GM12878 (cell line): ENCODE measurements around the gene BMPR1B. TPM values are rescaled to one million over a fixed set of nuclear protein-coding genes. Genes with fewer than 3 reads are reported as not detected.

Source experiments
- ATAC-seq: fragments of 200-7000 bp; cut with Tn5 transposase; 3 replicates; pipeline ENCODE4 v1.9.1; 2020; ENCODE audit warnings: mild to moderate bottlenecking, moderate library complexity
- BruUV-seq: library from RNA; stranded (reverse); fragments of 400-500 nt; replicated peaks from 2 replicates; lab custom pipeline; 2021; lab: Mats Ljungman, UMichigan
- CTCF ChIA-PET: fragments of 300-600 bp; sonication (Branson Sonifier 250); formaldehyde crosslinking; extraction: SDS; loops from one replicate; lab custom pipeline; 2021; ENCODE audit warnings: inconsistent platforms; lab: Yijun Ruan, JAX
- POLR2A ChIA-PET: fragments of 350-600 bp; formaldehyde crosslinking; extraction: SDS; loops from one replicate; lab custom pipeline; 2021; ENCODE audit warnings: inconsistent platforms; lab: Charles Lee
- RAD21 ChIA-PET: fragments of 300-600 bp; sonication (Branson Sonifier 250); formaldehyde crosslinking; loops from one replicate; lab custom pipeline; 2023; ENCODE audit warnings: antibody characterized with exemption; ENCODE audit not compliant: unreplicated experiment; lab: Charles Lee
- SMC1A ChIA-PET: fragments of 300-600 bp; sonication (Branson Sonifier 250); formaldehyde crosslinking; loops from one replicate; lab custom pipeline; 2023; ENCODE audit not compliant: unreplicated experiment, uncharacterized antibody; lab: Charles Lee
- DNase-seq: peaks from one replicate; pipeline ENCODE4 v3.0.0-alpha.2; 2011; ENCODE audit warnings: low read depth, low spot score
- FAIRE-seq: peaks from 3 replicates; lab custom pipeline; 2011; peaks lifted over from hg19 to GRCh38; lab: Jason Lieb, UNC
- H2AFZ ChIP-seq: 2 replicates; pipeline ENCODE4 v1.6.0; 2011; ENCODE audit warnings: low read depth, low read length, control low read depth; ENCODE audit not compliant: control insufficient read depth
- H3K27ac ChIP-seq: 2 replicates; pipeline ENCODE4 v1.5.1; 2011; ENCODE audit warnings: control low read depth; ENCODE audit not compliant: control insufficient read depth, insufficient read depth
- H3K27me3 ChIP-seq, 2 experiments: replicated peaks in 1 of 2; 2 replicates each; pipeline versions ENCODE4 v1.6.0 to v1.6.1; 2011; ENCODE audit warnings: low read length in 1 of 2; ENCODE audit not compliant: control insufficient read depth in 2 of 2, insufficient read depth in 2 of 2
- H3K36me3 ChIP-seq, 2 experiments: 2 replicates each; pipeline ENCODE4 v1.5.1; 2011; ENCODE audit warnings: low read length in 1 of 2; ENCODE audit not compliant: control insufficient read depth in 2 of 2, insufficient read depth in 2 of 2
- H3K4me1 ChIP-seq: 2 replicates; pipeline ENCODE4 v1.6.1; 2011; ENCODE audit warnings: mild to moderate bottlenecking, low read length, moderate library complexity, mixed read lengths; ENCODE audit not compliant: control insufficient read depth, insufficient read depth
- H3K4me2 ChIP-seq: 2 replicates; pipeline ENCODE4 v1.6.0; 2011; ENCODE audit warnings: control low read depth; ENCODE audit not compliant: control insufficient read depth, insufficient read depth
- H3K4me3 ChIP-seq: fragments of 200-600 bp; sonication (generic); 2 replicates; pipeline ENCODE4 v1.5.1; 2016
- H3K79me2 ChIP-seq: 2 replicates; pipeline ENCODE4 v1.6.0; 2011; ENCODE audit warnings: low read length; ENCODE audit not compliant: control insufficient read depth, insufficient read depth
- H3K9ac ChIP-seq: 2 replicates; pipeline ENCODE4 v1.8.0; 2011; ENCODE audit warnings: low read length, control low read depth, mixed read lengths; ENCODE audit not compliant: control insufficient read depth, insufficient read depth
- H3K9me3 ChIP-seq: replicated peaks from 3 replicates; pipeline ENCODE4 v1.5.1; 2011; ENCODE audit warnings: mild to moderate bottlenecking, low read length; ENCODE audit not compliant: control insufficient read depth, insufficient read depth
- H4K20me1 ChIP-seq: 2 replicates; pipeline ENCODE4 v1.6.0; 2011; ENCODE audit not compliant: control insufficient read depth, insufficient read depth
- CBX5 ChIP-seq: sonication (generic); IDR thresholded peaks from 2 replicates; pipeline ENCODE4 v1.6.1; 2016; ENCODE audit warnings: low read depth, moderate library complexity, mild to moderate bottlenecking, inconsistent platforms
- CEBPZ ChIP-seq: fragments of 150-350 bp; IDR thresholded peaks from 2 replicates; pipeline ENCODE4 v1.6.1; 2016; ENCODE audit warnings: low read depth, low read length
- HSF1 ChIP-seq: fragments of 150-350 bp; IDR thresholded peaks from 2 replicates; pipeline ENCODE4 v1.6.1; 2014; ENCODE audit warnings: mild to moderate bottlenecking, low read depth, low read length
- IRF5 ChIP-seq: fragments of 450-650 bp; IDR thresholded peaks from 2 replicates; pipeline ENCODE4 v1.6.1; 2017; ENCODE audit warnings: borderline replicate concordance
- ZBTB4 ChIP-seq: fragments of 450-650 bp; formaldehyde crosslinking; IDR thresholded peaks from 2 replicates; pipeline ENCODE4 v1.4.0; 2022; ENCODE audit warnings: mild to moderate bottlenecking, moderate library complexity
- ZSCAN29 ChIP-seq: fragments of 450-650 bp; IDR thresholded peaks from 2 replicates; pipeline ENCODE4 v1.6.1; 2017; ENCODE audit warnings: mild to moderate bottlenecking, moderate library complexity
- WGBS: methylation state at CpG from one replicate; pipeline ENCODE4 v1.1.6; 2016; ENCODE audit warnings: low lambda C conversion rate; ENCODE audit not compliant: insufficient replicate concordance, insufficient coverage; ENCODE audit errors: missing lambda C conversion rate; 5-methylcytosine and 5-hydroxymethylcytosine counted together
- in situ Hi-C: fragments of 300-500 bp; cut with MboI; formaldehyde crosslinking; loops from 9 replicates; pipeline ENCODE4 v1.14.3; 2018; ENCODE audit warnings: mixed read lengths
- intact Hi-C: fragments of 100-400 bp; cut with micrococcal nuclease; formaldehyde crosslinking; loops from one replicate; pipeline ENCODE4 v1.14.2; 2022; ENCODE audit not compliant: unreplicated experiment
- polyA plus RNA-seq, 11 experiments: library from polyadenylated mRNA; depleted of rRNA in 4 of 11; unstranded in 6 of 11; stranded (reverse) in 5 of 11; fragments of >200 nt; fragmentation: Nextera tagmentation in 4 of 11; fragmentation: Illumina TruSeq in 1 of 11; extraction: Ambion mirVana in 4 of 11; extraction: Trizol in 1 of 11; gene quantifications; 1 replicate in 1 of 11; 2 replicates in 10 of 11; pipeline versions ENCODE4 v1.2.1 to v1.2.3, GENCODE V29; 2011 to 2016; ENCODE audit warnings: inconsistent platforms in 2 of 11, missing spikeins in 2 of 11, low read depth in 1 of 11
- total RNA-seq, 4 experiments: library from RNA; depleted of rRNA in 3 of 4; stranded (reverse); fragments of >200 nt in 3 of 4; fragmentation: Illumina TruSeq in 1 of 4; extraction: Trizol in 1 of 4; gene quantifications; 2 replicates each; pipeline versions ENCODE4 v1.2.1 to v1.2.3, GENCODE V29; 2013 to 2021

BMPR1B gene
- total and polyA plus RNA-seq, 10 of the 15 experiments (the other 5 are each of a cell fraction or from before 2014, with no cell fraction given) = not detected

GRCh38 chr4:95077864-95078263 lies 320.1 kb downstream of the BMPR1B start:
- Histone ChIP-seq H3K4me3 (no peak overlapping the region), H3K27ac (no peak overlapping the region), H4K20me1 (no peaks in the 10 kb centered on the region), H3K36me3 (no peaks in the 10 kb centered on the region), H3K4me2 (no peak overlapping the region), H3K9ac (no peak overlapping the region), H2AFZ (no peak overlapping the region), H3K79me2 (no peaks in the 10 kb centered on the region), H3K9me3 (no peaks in the 10 kb centered on the region), H3K4me1 (no peaks in the 10 kb centered on the region), H3K27me3 (no peaks in the 10 kb centered on the region)
- no peak for DNase-seq
- in situ Hi-C loops (no loop called here), intact Hi-C loops (no loop called here)
- ChIA-PET RAD21 (no interaction called here), POLR2A (no interaction called here), SMC1A (interaction anchor here (0.6 kb wide), 1 partner anchor 1384 kb away, joined by 3 read pairs; no protein-coding TSS in a partner anchor), CTCF (interaction anchor here (1.3 kb wide), 1 partner anchor 10 kb away, joined by 4 read pairs; no protein-coding TSS in a partner anchor)
- ATAC-seq = no peak
- no TSS peak for BruUV-seq
- FAIRE-seq = no peak
- TF ChIP-seq ZBTB4 (CRISPR knock-in tag) (no peak), IRF5 (no peak), HSF1 (no peak), CBX5 (no peak), ZSCAN29 (no peak), CEBPZ (no peak)
- WGBS = 0% methylated on average over 1 of the region's 1 CpG
